KOPT-K1 (cell line): ENCODE results near the gene FAM222A.

ENCODE experiments used
- H3K27ac ChIP-seq: fragments of 200-600 bp; sonication (generic); 2 replicates; pipeline ENCODE4 v1.5.1; 2016; ENCODE audit warnings: antibody characterized with exemption, mild to moderate bottlenecking, low read depth, low read length; ENCODE audit not compliant: poor library complexity, severe bottlenecking
- H3K36me3 ChIP-seq: fragments of 200-600 bp; sonication (generic); 2 replicates; pipeline ENCODE4 v1.5.1; 2017; ENCODE audit warnings: antibody characterized with exemption, mild to moderate bottlenecking, low read length, moderate library complexity; ENCODE audit not compliant: insufficient read depth
- H3K9me3 ChIP-seq: fragments of 200-600 bp; sonication (generic); 2 replicates; pipeline ENCODE4 v1.5.1; 2017; ENCODE audit warnings: antibody characterized with exemption, low read length, mild to moderate bottlenecking; ENCODE audit not compliant: insufficient read depth, poor library complexity, severe bottlenecking

Gene FAM222A

GRCh38 chr12:109785854-109786253, 72.2 kb downstream of the FAM222A start:
- Histone ChIP-seq H3K36me3 (no peaks in the 10 kb centered on the region), H3K27ac (no peak overlapping the region), H3K9me3 (peaks cover 15% of the 10 kb centered on the region)

- Histone ChIP-seq H3K36me3 (no peaks in the 10 kb centered on the region), H3K27ac (no peak overlapping the region), H3K9me3 (peaks cover 12% of the 10 kb centered on the region)
These were observed 73.2 kb downstream of the FAM222A start for GRCh38 chr12:109786799-109787198.

GRCh38 chr12:109789526-109790048, 76.0 kb downstream of the FAM222A start:
- H3K36me3 ChIP-seq, result no peaks in the 10 kb centered on the region
- no peaks in the 10 kb centered on the region for H3K9me3 ChIP-seq
- no peak overlapping the region for H3K27ac ChIP-seq

GRCh38 chr12:109792992-109793391, 79.4 kb downstream of the FAM222A start:
- H3K36me3 ChIP-seq, result no peaks in the 10 kb centered on the region
- no peaks in the 10 kb centered on the region for H3K9me3 ChIP-seq
- no peak overlapping the region for H3K27ac ChIP-seq

- H3K27ac ChIP-seq, result no peak overlapping the region
- H3K36me3 ChIP-seq, result no peaks in the 10 kb centered on the region
- no peaks in the 10 kb centered on the region for H3K9me3 ChIP-seq
These were observed 79.8 kb downstream of the FAM222A start for GRCh38 chr12:109793411-109793810.

- H3K27ac ChIP-seq, result no peak overlapping the region
- no peaks in the 10 kb centered on the region for H3K9me3 ChIP-seq
- no peaks in the 10 kb centered on the region for H3K36me3 ChIP-seq
These were observed 80.3 kb downstream of the FAM222A start for GRCh38 chr12:109793826-109794501.

GRCh38 chr12:109795023-109795422, 81.4 kb downstream of the FAM222A start:
- H3K9me3 ChIP-seq, result no peaks in the 10 kb centered on the region
- no peak overlapping the region for H3K27ac ChIP-seq
- no peaks in the 10 kb centered on the region for H3K36me3 ChIP-seq

GRCh38 chr12:109796057-109796456, 82.4 kb downstream of the FAM222A start:
- Histone ChIP-seq H3K9me3 (no peaks in the 10 kb centered on the region), H3K36me3 (no peaks in the 10 kb centered on the region), H3K27ac (no peak overlapping the region)

- H3K9me3 ChIP-seq, result no peaks in the 10 kb centered on the region
- no peaks in the 10 kb centered on the region for H3K36me3 ChIP-seq
- H3K27ac ChIP-seq, result no peak overlapping the region
These were observed 84.5 kb downstream of the FAM222A start for GRCh38 chr12:109797905-109798669.

- Histone ChIP-seq H3K9me3 (no peaks in the 10 kb centered on the region), H3K27ac (no peak overlapping the region), H3K36me3 (no peaks in the 10 kb centered on the region)
These were observed 85.1 kb downstream of the FAM222A start for GRCh38 chr12:109798691-109799090.

- Histone ChIP-seq H3K36me3 (no peaks in the 10 kb centered on the region), H3K27ac (no peak overlapping the region), H3K9me3 (no peaks in the 10 kb centered on the region)
These were observed 86.9 kb downstream of the FAM222A start for GRCh38 chr12:109800536-109800935.

- no peak overlapping the region for H3K27ac ChIP-seq
- no peaks in the 10 kb centered on the region for H3K36me3 ChIP-seq
- H3K9me3 ChIP-seq, result no peaks in the 10 kb centered on the region
These were observed 89.2 kb downstream of the FAM222A start for GRCh38 chr12:109802828-109803227.

GRCh38 chr12:109803678-109804077, 90.1 kb downstream of the FAM222A start:
- H3K27ac ChIP-seq, result no peak overlapping the region

GRCh38 chr12:109804820-109805761, 91.5 kb downstream of the FAM222A start:
- H3K9me3 ChIP-seq, result no peaks in the 10 kb centered on the region
- no peak overlapping the region for H3K27ac ChIP-seq
- no peaks in the 10 kb centered on the region for H3K36me3 ChIP-seq

More at GRCh38 chr12:109803678-109804077, 90.1 kb downstream of the FAM222A start:
- H3K9me3 ChIP-seq, result no peaks in the 10 kb centered on the region
- no peaks in the 10 kb centered on the region for H3K36me3 ChIP-seq
